COLO829 (cell line): ENCODE data around the gene DLGAP5.

Experiments
- DNase-seq: peaks from one replicate; pipeline ENCODE4 v3.0.0; 2012; ENCODE audit warnings: low spot score

Gene DLGAP5

DNA sequence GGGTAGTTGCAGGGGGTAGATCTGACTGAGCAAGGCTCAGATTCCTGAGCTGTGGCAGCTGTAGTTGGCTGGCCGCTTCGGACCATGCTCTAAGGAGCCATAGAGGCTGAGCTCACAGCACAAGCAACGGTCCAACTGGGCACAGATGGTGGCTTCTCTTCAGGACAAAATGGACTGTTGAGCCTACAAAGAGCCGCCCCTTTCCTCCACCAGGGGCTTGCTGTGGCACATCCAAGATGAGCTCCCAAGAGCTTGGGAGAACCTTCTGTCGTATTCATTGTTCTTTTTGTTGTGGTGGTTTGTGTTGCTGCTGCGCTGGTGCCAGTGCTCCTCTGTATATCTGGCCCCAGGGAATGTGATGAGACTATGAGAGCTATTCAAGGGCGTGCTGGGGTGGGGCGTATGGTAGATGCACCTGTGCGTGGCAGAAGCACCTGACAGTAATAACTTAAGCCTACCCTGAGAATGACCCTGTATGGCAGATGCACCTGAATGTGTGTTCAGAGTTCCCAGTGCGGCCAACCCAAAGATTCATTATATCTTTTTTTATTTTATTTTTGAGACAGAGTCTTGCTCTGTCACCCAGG, 80.2 kb downstream of the DLGAP5 start:
- no peak for DNase-seq

DNA sequence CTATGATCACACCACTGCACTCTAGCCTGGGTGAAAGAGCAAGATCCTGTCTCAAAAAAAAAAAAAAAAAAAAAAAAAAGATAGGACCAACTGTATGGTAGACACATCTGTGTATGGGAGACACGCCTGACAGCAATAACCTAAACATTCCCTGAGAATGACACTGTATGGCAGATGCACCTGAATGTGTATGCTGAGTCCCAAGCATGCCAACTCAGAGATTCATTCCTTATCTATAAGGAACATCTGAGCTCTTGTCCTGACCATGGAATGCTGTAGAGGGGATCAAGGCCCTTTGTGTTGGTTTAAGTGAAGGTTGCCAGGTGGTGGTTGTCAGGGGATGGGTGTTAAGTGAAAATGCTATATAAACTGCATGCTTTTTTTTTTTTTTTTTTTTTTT, 81.5 kb downstream of the DLGAP5 start:
- no peak for DNase-seq

DNA sequence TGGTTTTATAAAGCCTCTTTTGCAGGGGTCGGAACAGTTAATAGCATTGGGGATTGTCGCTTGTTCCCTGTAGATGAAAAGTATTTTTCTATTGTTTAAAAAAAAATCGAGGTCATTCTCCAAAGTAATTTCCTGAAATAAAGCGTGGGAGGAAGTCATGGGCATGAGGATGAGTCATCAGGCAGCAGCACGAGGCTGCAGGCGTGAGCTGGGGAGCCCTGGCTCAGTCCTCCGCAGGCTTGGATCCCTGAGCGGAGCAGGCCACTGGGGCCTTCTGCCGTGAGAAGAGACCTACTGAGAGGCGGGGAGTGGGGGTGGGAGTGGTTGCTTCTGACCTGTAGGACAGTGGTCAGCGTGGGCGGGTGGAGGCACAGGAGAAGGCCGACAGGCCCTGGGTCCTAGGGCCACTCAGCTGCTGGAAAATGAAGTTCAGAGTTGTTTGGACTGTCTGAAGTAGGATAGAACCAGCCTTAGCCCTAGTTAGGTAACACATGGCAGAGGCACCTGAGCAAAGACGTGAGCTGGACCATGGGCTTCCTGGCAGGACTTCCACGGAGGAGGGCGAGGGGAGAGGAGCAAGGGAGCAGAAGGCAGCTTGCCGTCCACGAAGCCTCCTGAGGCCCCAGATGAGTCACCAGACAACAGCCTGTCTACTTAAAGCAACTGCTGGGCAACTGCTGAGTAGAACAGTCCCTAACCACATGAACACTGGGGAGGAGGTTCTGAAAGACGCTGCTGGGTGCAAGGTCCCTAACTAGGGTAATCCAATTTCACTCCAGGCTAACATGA, 83.4 kb downstream of the DLGAP5 start:
- peak; percentile 97 for DNase-seq

- DNase-seq, result no peak
These were observed 85.4 kb downstream of the DLGAP5 start for GRCh38 chr14:55105991-55106390.

DNA sequence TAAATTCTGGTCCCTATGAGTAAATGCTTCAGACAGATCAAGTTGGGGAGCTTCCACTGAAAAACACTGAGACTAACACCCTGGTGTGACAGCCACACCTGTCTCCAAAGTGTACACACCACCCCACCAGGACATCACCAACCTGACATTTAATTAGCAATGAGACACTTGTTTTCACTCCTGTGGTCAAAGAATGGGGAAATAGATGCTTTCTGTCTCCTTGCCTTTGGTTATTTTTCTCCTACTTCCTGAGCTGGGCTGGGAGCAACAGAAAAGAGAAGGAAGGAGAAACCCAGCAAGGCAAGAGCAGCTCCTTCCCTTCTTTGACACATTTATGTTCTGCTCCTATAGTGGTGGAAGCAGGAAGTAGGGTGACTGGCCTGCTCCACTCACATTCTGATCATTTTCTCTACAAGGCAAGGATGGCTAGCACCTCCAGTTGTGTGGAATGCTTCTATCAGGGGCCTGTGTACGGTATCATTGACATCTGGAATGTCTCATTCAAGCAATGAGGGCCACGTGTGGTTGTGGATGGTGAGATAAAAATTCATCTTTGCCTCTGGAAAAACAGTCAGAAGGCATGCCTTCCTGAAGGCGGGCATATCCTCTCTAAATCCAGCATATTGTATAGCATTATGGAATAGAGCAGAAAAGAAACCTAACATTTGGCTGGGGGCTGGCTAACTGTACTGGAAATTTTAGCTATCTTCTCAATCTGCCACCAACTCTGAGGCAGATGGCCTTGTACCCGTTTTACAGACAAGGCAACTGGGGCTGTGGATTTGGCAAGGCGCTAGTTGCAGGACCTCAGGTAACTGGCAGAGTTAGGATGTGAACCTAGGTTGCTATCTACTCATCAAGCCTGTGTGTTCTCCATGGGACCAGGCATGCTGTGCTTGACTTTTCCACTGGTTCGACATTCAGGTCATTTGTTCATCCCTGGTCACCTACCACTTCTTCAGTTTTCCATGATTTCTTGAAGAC, 87.1 kb downstream of the DLGAP5 start:
- DNase-seq, result no peak

DNA sequence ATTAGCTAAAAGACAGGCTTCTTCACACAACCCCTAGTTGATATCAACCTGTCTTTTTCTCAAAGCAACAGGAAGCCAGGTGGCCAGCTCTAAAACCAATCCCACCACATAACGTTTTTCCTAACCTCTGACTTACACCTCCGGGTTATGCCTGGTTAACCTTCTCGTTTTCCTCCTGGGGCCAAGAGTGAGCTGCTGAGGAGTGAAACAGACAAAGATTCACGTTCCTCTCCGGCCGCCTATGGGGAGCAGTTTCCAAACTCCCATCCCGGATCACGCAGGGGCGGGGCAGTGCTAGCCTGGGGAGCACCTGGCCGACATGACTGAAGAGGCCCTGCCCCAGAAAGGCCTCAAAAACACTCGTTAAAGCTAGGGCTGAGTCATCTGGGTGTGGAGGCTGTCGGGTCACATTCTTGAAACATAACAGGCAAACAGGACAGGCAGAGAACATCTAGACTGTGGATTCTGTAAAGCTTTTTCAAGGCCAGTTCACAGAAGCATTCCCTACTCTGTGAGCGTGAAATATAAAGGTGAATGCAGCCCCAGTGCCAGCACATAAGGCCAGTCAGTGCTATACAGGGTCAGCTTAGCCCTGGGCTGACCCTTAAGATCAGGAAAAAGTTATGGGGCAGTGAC, 88.3 kb downstream of the DLGAP5 start:
- DNase-seq, result peak; percentile 49

- peak; percentile 76 for DNase-seq
These were observed 89.2 kb downstream of the DLGAP5 start for GRCh38 chr14:55102141-55102621.

DNA sequence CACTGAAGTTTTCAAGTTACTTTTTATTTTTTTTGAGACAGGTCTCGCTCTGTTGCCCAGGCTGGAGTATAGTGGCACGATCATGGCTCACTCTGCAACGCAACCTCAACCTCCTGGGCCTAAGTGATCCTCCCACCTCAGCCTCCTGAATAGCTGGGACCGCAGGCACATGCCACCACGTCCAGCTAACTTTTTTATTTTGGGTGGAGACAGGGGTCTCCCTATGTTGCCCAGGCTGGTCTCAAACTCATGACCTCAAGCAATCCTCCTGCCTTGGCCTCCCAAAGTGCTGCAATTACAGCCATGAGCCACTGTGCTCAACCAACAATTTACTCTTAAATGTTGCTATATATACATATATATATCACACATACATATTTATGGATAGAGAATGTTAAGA, 89.7 kb downstream of the DLGAP5 start:
- DNase-seq, result no peak

DNA sequence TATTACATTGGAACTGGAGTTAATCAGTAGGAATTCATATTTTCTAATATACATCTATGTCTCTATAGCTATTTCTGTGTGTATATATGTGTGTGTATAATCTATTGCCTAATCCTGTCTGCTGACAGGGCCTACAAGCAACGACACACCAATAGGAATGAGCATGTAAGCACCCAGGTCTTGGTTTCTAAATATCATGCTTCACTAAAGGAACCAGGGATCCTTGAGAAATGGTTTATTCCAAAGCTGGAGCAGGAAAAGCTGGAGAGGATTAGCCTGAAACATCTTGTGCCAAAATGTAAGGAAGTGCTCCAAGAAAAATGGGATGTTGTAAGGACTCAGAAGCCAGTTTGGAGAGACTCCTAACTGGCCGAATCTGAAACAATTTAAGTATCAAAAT, 91.6 kb downstream of the DLGAP5 start:
- no peak for DNase-seq

- no peak for DNase-seq
These were observed 92.9 kb downstream of the DLGAP5 start for GRCh38 chr14:55098561-55098898.
